Osteoblast (primary cell): Measurements from ENCODE around the gene SECTM1. TPM values are rescaled to one million over a fixed set of nuclear protein-coding genes. Genes with fewer than 3 reads are reported as not detected.

ENCODE experiments used
- DNase-seq: peaks from one replicate; pipeline ENCODE4 v3.0.0; 2011; ENCODE audit warnings: low spot score, mixed read lengths; ENCODE audit not compliant: insufficient read length; ENCODE audit errors: missing footprints
- H2AFZ ChIP-seq: 2 replicates; pipeline ENCODE4 v1.6.0; 2011; ENCODE audit warnings: mild to moderate bottlenecking, low read length
- H3K27ac ChIP-seq: 2 replicates; pipeline ENCODE4 v1.5.1; 2011; ENCODE audit warnings: mild to moderate bottlenecking, low read depth, low read length, moderate library complexity
- H3K27me3 ChIP-seq: 2 replicates; pipeline ENCODE4 v1.6.0; 2012; ENCODE audit warnings: mild to moderate bottlenecking, control low read depth, inconsistent platforms, low read length, moderate library complexity; ENCODE audit not compliant: insufficient read depth
- H3K36me3 ChIP-seq: 2 replicates; pipeline ENCODE4 v1.5.1; 2011; ENCODE audit warnings: mild to moderate bottlenecking, low read length, control low read depth, moderate library complexity; ENCODE audit not compliant: insufficient read depth
- H3K4me1 ChIP-seq: 2 replicates; pipeline ENCODE4 v1.5.1; 2011; ENCODE audit warnings: mild to moderate bottlenecking, low read length, control low read depth, moderate library complexity; ENCODE audit not compliant: insufficient read depth
- H3K4me2 ChIP-seq: 2 replicates; pipeline ENCODE4 v1.6.0; 2011; ENCODE audit warnings: mild to moderate bottlenecking, low read length; ENCODE audit not compliant: insufficient read depth
- H3K4me3 ChIP-seq: fragments of 200-600 bp; sonication (generic); 3 replicates; pipeline ENCODE4 v1.5.1; 2012; ENCODE audit warnings: mild to moderate bottlenecking, low read length, inconsistent platforms; ENCODE audit not compliant: insufficient read depth
- H3K79me2 ChIP-seq: 2 replicates; pipeline ENCODE4 v1.6.0; 2012; ENCODE audit warnings: mild to moderate bottlenecking, low read length, control low read depth, inconsistent platforms; ENCODE audit not compliant: insufficient read depth
- H3K9me3 ChIP-seq: 2 replicates; pipeline ENCODE4 v1.5.1; 2011; ENCODE audit warnings: low read depth, low read length, control low read depth
- H4K20me1 ChIP-seq: 2 replicates; pipeline ENCODE4 v1.6.0; 2012; ENCODE audit warnings: mild to moderate bottlenecking, low read length, control low read depth; ENCODE audit not compliant: insufficient read depth
- CTCF ChIP-seq: IDR thresholded peaks from 2 replicates; pipeline ENCODE4 v1.5.1; 2011; ENCODE audit warnings: mild to moderate bottlenecking, low read depth, low read length, moderate library complexity; ENCODE audit errors: extremely low read depth
- total RNA-seq: library from RNA; depleted of rRNA; stranded (reverse); fragments of >200 nt; gene quantifications from 2 replicates; pipeline ENCODE4 v1.2.3, GENCODE V29; 2012

SECTM1 gene
- total RNA-seq, 1 donor = 5.8 TPM

- Histone ChIP-seq H3K27ac (no peak overlapping the region), H2AFZ (no peak overlapping the region), H3K27me3 (peaks cover 59% of the 10 kb centered on the region), H3K9me3 (no peaks in the 10 kb centered on the region), H3K4me3 (no peak overlapping the region), H4K20me1 (no peaks in the 10 kb centered on the region), H3K79me2 (no peaks in the 10 kb centered on the region), H3K4me1 (no peaks in the 10 kb centered on the region), H3K4me2 (no peak overlapping the region), H3K36me3 (no peaks in the 10 kb centered on the region)
- TF ChIP-seq CTCF = no peak
- DNase-seq = peak; percentile 81
These were observed 42.6 kb upstream of the SECTM1 start for GRCh38 chr17:82376042-82376730.

GRCh38 chr17:82375359-82376041, 41.9 kb upstream of the SECTM1 start:
- peak; percentile 74 for DNase-seq
- TF ChIP-seq CTCF = no peak
- Histone ChIP-seq H3K27me3 (peaks cover 65% of the 10 kb centered on the region), H3K4me2 (no peak overlapping the region), H4K20me1 (no peaks in the 10 kb centered on the region), H3K4me1 (no peaks in the 10 kb centered on the region), H3K4me3 (no peak overlapping the region), H3K36me3 (no peaks in the 10 kb centered on the region), H3K79me2 (no peaks in the 10 kb centered on the region), H3K9me3 (no peaks in the 10 kb centered on the region), H3K27ac (no peak overlapping the region), H2AFZ (no peak overlapping the region)

GRCh38 chr17:82374626-82375331, 41.2 kb upstream of the SECTM1 start:
- no peaks in the 10 kb centered on the region for H3K4me1 ChIP-seq
- no peak overlapping the region for H3K4me2 ChIP-seq
- no peaks in the 10 kb centered on the region for H3K36me3 ChIP-seq
- no peaks in the 10 kb centered on the region for H3K79me2 ChIP-seq
- TF ChIP-seq CTCF = no peak
- H3K27ac ChIP-seq = no peak overlapping the region
- H3K9me3 ChIP-seq = no peaks in the 10 kb centered on the region
- DNase-seq = peak; percentile 81
- H3K4me3 ChIP-seq = no peak overlapping the region
- no peaks in the 10 kb centered on the region for H4K20me1 ChIP-seq
- no peak overlapping the region for H2AFZ ChIP-seq
- H3K27me3 ChIP-seq = peaks cover 68% of the 10 kb centered on the region
